Measurements from ENCODE around the gene GRB10. TPM values are rescaled to one million over a fixed set of nuclear protein-coding genes. Genes with fewer than 3 reads are reported as not detected.
A peak's percentile ranks its signal among the peaks of the same experiment; 100 is the strongest.

GRB10 gene
- total RNA-seq, 1 donor from 2014 or later, result 58.6 TPM

DNA sequence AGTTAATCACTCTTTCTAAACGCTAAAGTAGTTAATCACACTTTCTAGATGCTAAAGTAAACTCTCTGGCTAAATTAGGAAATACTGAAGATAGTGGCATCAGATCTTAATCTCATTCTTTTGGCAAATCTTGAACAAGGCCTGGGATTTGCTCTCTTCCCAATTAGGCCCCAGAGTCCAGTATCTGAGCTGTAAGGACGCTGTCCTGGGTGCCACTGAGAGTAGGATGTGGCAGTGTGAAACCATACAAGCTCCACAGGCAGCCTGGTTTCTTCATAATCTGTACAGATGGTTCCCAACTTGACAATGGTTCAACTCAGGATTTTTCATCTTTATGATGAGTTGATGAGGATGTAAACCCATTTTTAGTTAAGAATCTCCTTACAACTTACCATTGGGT, 36.9 kb downstream of the GRB10 start:
- H3K4me1 ChIP-seq, result no peaks in the 10 kb centered on the region
- H3K9me3 ChIP-seq, result no peaks in the 10 kb centered on the region
- no peaks in the 10 kb centered on the region for H3K36me3 ChIP-seq
- H3K27me3 ChIP-seq, result no peaks in the 10 kb centered on the region
- no peak overlapping the region for H3K4me3 ChIP-seq
- no peak overlapping the region for H3K27ac ChIP-seq
- DNase-seq, result no peak
- ATAC-seq, result no peak
- intact Hi-C loops (cut with DNase I), result no loop called here
- TF ChIP-seq, protein P1, sequence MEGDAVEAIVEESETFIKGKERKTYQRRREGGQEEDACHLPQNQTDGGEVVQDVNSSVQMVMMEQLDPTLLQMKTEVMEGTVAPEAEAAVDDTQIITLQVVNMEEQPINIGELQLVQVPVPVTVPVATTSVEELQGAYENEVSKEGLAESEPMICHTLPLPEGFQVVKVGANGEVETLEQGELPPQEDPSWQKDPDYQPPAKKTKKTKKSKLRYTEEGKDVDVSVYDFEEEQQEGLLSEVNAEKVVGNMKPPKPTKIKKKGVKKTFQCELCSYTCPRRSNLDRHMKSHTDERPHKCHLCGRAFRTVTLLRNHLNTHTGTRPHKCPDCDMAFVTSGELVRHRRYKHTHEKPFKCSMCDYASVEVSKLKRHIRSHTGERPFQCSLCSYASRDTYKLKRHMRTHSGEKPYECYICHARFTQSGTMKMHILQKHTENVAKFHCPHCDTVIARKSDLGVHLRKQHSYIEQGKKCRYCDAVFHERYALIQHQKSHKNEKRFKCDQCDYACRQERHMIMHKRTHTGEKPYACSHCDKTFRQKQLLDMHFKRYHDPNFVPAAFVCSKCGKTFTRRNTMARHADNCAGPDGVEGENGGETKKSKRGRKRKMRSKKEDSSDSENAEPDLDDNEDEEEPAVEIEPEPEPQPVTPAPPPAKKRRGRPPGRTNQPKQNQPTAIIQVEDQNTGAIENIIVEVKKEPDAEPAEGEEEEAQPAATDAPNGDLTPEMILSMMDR (IDR thresholded peaks at IDR 0.05), result no peak

DNA sequence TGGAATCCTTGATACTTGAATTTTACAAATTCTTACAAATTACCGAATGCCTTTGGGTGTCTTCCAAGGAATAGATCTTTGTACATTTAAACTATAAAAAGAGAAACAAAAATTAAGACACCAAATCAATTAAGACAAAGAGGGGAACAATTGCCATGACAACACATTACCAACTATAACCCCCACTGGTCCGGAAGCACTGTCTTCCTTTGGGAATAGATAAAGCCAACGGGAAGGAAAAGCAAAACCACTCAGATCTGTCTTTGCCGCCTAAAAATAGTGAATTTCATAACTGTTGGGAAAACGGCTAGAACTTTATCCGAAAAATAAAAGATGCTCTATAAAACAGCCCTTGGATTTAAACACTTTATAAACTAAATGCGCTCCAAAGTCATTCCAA, 37.4 kb downstream of the GRB10 start:
- DNase-seq, result no peak
- Histone ChIP-seq H3K27ac (no peak overlapping the region), H3K4me1 (peaks cover under 1% of the 10 kb centered on the region), H3K27me3 (no peaks in the 10 kb centered on the region), H3K36me3 (no peaks in the 10 kb centered on the region), H3K9me3 (no peaks in the 10 kb centered on the region), H3K4me3 (no peak overlapping the region)
- TF ChIP-seq, protein P1 (IDR thresholded peaks at IDR 0.05), result no peak
- intact Hi-C loops (cut with DNase I), result no loop called here
- no peak for ATAC-seq

DNA sequence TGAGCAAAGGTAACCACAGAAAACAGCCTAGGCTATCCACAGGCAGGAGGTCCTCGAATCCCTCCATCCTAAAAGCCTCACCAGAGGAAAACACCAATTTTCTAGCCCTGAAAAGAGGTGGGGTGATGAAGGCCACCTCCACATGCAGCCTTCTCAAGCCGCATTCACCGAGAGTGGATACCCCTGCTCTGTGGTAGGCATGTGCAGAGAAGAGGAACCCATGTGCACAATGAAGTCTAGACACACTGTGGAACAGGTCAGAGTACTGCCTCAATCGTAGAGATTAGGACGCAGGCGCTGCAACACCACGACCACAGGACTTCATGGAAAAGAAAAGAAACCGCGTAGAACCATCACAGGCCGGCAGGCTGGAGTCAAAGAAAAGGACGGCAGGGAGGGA, 38.8 kb downstream of the GRB10 start:
- H3K27me3 ChIP-seq, result no peaks in the 10 kb centered on the region
- TF ChIP-seq, protein P1 (IDR thresholded peaks at IDR 0.05), result no peak
- peaks cover 13% of the 10 kb centered on the region for H3K4me1 ChIP-seq
- H3K27ac ChIP-seq, result no peak overlapping the region
- H3K36me3 ChIP-seq, result no peaks in the 10 kb centered on the region
- H3K9me3 ChIP-seq, result no peaks in the 10 kb centered on the region
- intact Hi-C loops (cut with DNase I), result no loop called here
- H3K4me3 ChIP-seq, result no peak overlapping the region
- DNase-seq, result no peak
- ATAC-seq, result no peak

DNA sequence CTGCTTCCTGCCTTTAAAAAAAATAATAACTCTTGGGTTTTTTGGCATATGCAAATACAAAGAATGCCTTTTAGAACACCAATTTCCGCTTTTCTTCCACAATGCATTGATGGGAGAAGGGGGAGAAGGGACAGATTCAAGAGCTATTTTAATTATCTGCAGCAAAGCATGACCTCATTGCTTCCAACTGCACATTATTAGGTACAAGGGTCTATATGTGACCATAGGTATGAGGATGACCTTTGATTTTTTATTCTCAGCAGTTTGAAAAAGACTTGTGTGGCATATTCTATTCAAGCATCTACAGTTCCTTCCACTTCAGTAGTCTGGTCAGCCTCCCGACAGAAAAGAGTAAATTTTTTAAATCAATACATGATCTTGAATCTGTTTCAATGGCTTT, 39.7 kb downstream of the GRB10 start:
- Histone ChIP-seq H3K27ac (no peak overlapping the region), H3K4me1 (peaks cover 13% of the 10 kb centered on the region), H3K36me3 (no peaks in the 10 kb centered on the region), H3K27me3 (no peaks in the 10 kb centered on the region), H3K9me3 (no peaks in the 10 kb centered on the region), H3K4me3 (no peak overlapping the region)
- TF ChIP-seq, protein P1 (IDR thresholded peaks at IDR 0.05), result no peak
- ATAC-seq, result no peak
- DNase-seq, result no peak
- intact Hi-C loops (cut with DNase I), result no loop called here

DNA sequence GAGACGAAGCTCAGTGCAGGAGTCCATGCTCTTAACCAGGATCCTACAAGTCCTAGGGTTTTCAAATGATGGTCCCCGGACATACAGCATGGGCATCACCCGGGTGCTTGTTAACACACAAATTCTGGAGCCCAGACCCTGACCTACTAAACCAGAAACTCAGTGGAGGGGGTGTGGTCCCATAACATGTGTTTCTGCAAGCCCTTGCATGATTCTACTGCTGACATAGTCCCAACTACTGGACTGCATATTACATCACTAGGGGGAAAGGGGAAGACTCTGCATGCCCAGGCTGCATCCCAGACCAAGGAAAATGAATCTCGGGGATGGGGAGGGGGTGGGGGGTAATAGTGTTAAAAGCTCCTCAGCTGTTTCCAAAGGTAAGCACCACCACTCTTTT, 40.3 kb downstream of the GRB10 start:
- no peak overlapping the region for H3K27ac ChIP-seq
- no peaks in the 10 kb centered on the region for H3K9me3 ChIP-seq
- intact Hi-C loops (cut with DNase I), result no loop called here
- no peaks in the 10 kb centered on the region for H3K36me3 ChIP-seq
- no peaks in the 10 kb centered on the region for H3K27me3 ChIP-seq
- peaks cover 13% of the 10 kb centered on the region for H3K4me1 ChIP-seq
- DNase-seq (no peak), ATAC-seq (no peak)
- TF ChIP-seq, protein P1 (IDR thresholded peaks at IDR 0.05), result no peak
- H3K4me3 ChIP-seq, result no peak overlapping the region

DNA sequence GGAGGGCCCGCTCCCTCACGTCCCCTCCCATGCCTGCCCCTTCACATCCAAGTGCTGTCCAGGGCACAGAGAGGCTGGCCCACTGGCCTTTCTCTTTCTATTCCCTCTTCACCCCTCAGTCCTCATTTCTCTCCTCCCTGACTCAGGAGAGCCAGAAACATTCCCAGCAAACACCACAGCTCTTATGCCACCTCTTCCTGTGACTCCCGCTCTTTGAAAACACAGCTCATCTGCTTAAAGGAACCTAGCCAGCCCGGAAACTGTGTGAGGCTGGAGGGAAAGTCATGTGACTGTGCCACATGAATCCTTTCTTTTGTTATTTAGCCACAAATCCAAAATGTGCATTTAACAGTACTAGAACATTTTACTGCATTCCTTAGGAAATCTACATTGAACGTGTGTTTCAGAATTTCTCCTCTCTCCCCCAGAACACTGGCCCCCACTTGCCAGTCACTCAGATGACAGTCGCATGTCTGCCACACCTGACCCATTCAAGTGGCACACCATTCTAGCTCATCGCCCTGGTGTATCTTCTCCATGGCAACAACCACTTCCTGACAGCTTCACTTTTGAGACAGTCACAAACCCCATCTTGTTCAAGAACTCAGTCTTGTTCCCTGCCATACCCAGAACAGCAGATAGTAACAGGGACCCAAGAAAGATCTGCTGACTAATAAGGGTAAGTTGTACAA, 42.8 kb downstream of the GRB10 start:
- intact Hi-C loops (cut with DNase I), result no loop called here

More for the DNA sequence above, 42.8 kb downstream of the GRB10 start:
- TF ChIP-seq, protein P1 (IDR thresholded peaks at IDR 0.05), result no peak
- H3K27me3 ChIP-seq, result no peaks in the 10 kb centered on the region
- no peak overlapping the region for H3K4me3 ChIP-seq
- H3K9me3 ChIP-seq, result no peaks in the 10 kb centered on the region
- no peaks in the 10 kb centered on the region for H3K36me3 ChIP-seq
- no peak overlapping the region for H3K27ac ChIP-seq
- no peak for DNase-seq
- peaks cover 13% of the 10 kb centered on the region for H3K4me1 ChIP-seq
- ATAC-seq, result peak; percentile 60

Measured in upper lobe of right lung (tissue), 1 donor.